WERI-Rb-1 (cell line): ENCODE measurements around the gene DNAJC30.

Source experiments
- DNase-seq: peaks from one replicate; pipeline ENCODE4 v3.0.0-alpha.2; 2020
- H3K27ac ChIP-seq: fragments of 250-450 bp; sonication (Bioruptor Pico); 2 replicates; pipeline ENCODE4 v1.5.1; 2020; ENCODE audit warnings: mild to moderate bottlenecking, moderate library complexity
- H3K27me3 ChIP-seq: fragments of 250-450 bp; sonication (Bioruptor Pico); 2 replicates; pipeline ENCODE4 v1.5.1; 2021; ENCODE audit warnings: mild to moderate bottlenecking, low read depth, moderate library complexity; ENCODE audit not compliant: insufficient read depth, severe bottlenecking
- H3K36me3 ChIP-seq: fragments of 250-450 bp; sonication (Bioruptor Pico); 2 replicates; pipeline ENCODE4 v1.5.1; 2020; ENCODE audit warnings: mild to moderate bottlenecking, moderate library complexity
- H3K4me3 ChIP-seq: 2 replicates; pipeline ENCODE4 v1.5.1; 2011; ENCODE audit warnings: low read depth, mild to moderate bottlenecking, control low read depth, low read length
- H3K9me3 ChIP-seq: fragments of 250-450 bp; sonication (Bioruptor Pico); 2 replicates; pipeline ENCODE4 v1.5.1; 2021; ENCODE audit warnings: mild to moderate bottlenecking, moderate library complexity; ENCODE audit not compliant: severe bottlenecking
- TF ChIP-seq, protein P1 (sequence below): IDR thresholded peaks from 2 replicates; pipeline ENCODE4 v1.5.1; 2011; ENCODE audit warnings: low read depth, mild to moderate bottlenecking, control low read depth, inconsistent platforms, low read length

Gene DNAJC30

DNA sequence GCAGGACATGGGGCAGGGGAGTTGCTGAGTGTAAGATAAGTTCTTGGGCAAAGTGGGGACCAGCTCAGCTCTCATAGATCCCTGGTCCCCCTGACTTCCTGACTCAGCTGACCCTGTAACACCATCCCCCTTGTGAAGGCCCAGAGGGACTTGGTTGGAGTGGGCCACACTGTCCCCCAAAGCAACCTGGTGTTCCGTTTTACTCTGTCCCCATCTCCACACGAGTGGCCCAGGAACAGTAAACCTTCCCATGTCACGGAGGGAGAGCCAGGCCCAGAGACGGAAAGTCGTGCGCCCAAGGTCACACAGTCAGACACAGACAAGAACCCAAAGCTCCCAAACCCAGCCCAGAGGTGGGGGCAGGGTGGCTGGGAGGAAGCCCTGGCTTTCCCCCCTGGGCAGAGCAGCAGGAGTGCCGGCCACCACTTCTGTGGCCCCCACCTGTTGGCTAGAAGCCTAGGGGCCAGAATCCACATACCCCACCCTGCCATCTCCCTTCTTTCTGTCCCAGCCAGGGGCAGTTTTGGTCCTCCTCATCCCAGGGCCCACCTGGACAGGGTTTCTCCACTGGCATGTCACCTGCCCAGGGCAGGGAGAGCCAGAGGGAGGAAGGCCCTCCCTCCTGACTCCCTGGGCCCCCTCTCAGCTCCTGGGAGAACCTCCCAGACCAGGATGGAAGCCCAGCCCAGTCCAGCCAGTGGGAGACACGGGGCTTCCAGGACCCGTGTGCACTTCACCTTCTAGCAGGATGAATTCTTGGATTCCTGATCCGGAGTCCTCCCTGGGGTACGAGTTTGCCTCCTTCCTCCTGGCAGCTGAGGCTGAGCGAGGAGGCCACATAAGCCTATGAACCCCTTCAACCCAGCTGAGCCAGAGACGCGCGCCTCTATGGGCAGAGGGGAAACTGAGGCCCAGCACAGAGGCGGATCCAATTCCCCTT lies 36.2 kb downstream of the DNAJC30 start:
- no peak for DNase-seq
- TF ChIP-seq, protein P1, sequence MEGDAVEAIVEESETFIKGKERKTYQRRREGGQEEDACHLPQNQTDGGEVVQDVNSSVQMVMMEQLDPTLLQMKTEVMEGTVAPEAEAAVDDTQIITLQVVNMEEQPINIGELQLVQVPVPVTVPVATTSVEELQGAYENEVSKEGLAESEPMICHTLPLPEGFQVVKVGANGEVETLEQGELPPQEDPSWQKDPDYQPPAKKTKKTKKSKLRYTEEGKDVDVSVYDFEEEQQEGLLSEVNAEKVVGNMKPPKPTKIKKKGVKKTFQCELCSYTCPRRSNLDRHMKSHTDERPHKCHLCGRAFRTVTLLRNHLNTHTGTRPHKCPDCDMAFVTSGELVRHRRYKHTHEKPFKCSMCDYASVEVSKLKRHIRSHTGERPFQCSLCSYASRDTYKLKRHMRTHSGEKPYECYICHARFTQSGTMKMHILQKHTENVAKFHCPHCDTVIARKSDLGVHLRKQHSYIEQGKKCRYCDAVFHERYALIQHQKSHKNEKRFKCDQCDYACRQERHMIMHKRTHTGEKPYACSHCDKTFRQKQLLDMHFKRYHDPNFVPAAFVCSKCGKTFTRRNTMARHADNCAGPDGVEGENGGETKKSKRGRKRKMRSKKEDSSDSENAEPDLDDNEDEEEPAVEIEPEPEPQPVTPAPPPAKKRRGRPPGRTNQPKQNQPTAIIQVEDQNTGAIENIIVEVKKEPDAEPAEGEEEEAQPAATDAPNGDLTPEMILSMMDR: no peak
- Histone ChIP-seq H3K9me3 (no peaks in the 10 kb centered on the region), H3K4me3 (no peak overlapping the region), H3K27ac (no peak overlapping the region), H3K27me3 (peaks cover 4% of the 10 kb centered on the region), H3K36me3 (no peaks in the 10 kb centered on the region)

DNA sequence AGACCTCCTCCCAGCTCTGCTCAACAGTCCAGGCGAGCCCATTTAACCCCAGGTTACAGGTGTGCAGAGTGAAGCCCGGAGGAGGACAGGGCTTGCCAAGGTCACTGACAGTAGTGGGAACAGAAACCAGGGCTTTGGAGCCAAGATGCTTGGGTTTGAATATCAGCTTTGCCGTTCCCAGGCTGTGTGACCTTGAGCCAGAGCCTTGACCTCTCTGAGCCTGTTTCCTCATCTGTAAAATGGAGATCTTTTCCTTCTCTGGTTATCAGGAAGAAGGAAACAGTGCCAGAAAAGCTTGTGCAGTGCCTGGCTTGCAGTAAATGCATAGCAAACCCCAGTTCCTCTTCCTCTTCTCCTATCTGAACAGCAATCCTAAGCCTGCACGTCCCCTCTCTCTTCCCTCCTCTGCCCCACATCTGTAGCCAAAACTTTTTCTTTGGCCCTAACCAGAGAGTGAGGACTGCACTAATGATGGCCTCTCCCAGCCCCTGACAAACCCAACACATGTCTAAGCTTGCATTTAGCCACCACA lies 37.5 kb downstream of the DNAJC30 start:
- TF ChIP-seq, protein P1: no peak
- no peak overlapping the region for H3K4me3 ChIP-seq
- DNase-seq: no peak
- H3K27me3 ChIP-seq: peaks cover 4% of the 10 kb centered on the region
- H3K36me3 ChIP-seq: no peaks in the 10 kb centered on the region
- no peaks in the 10 kb centered on the region for H3K9me3 ChIP-seq
- no peak overlapping the region for H3K27ac ChIP-seq

DNA sequence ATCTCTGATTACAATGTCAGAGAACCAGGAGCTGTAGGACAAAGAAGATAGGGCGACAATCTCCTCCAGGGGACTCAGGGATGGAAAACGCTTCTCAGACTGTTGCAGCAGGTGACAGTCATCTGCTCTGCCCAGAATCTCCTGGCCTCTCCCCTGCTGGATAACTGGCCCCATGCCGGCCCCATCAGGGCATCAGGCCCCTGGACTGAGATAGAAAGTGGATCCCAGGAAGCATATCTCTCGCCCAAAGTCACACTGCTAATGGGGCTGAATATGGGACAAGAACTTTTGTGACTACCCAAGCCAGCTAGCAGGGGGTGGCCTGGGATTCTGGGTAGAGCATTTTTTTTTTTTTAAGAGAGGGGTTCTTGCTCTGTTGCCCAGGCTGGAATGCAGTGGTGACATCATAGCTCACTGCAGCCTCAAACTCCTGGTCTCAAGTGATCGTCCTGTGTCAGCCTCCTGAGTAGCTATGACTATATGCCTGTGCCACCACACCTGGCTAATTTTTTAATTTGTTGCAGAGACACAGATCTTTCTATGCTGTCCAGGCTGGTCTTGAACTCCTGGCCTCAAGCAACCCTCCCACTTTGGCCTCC lies 38.5 kb downstream of the DNAJC30 start:
- H3K36me3 ChIP-seq: no peaks in the 10 kb centered on the region
- TF ChIP-seq, protein P1: no peak
- H3K27me3 ChIP-seq: peaks cover 4% of the 10 kb centered on the region
- DNase-seq: no peak
- H3K27ac ChIP-seq: no peak overlapping the region
- no peaks in the 10 kb centered on the region for H3K9me3 ChIP-seq
- H3K4me3 ChIP-seq: no peak overlapping the region

DNA sequence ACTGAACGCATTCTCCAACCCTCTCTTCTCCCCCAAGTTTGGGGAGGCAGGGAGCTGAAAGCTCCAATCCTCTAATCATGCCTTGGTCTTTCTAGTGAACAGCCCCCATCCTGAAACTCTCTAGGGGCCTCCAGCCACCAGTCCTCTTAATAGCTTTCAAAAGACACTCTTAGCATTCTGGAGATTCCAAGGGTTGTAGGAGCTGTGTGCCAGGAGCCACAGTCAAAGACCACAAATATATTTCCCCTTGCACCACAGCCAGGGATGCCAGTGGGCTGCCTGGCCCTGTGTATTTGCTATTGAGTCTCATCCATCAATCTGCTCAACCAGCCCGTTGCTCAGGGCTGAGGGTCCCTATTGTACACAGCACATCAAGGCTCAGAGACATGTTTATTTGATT lies 40.4 kb downstream of the DNAJC30 start:
- peaks cover under 1% of the 10 kb centered on the region for H3K27me3 ChIP-seq
- no peaks in the 10 kb centered on the region for H3K9me3 ChIP-seq
- H3K36me3 ChIP-seq: no peaks in the 10 kb centered on the region
- TF ChIP-seq, protein P1: no peak
- no peak overlapping the region for H3K27ac ChIP-seq
- DNase-seq: no peak
- no peak overlapping the region for H3K4me3 ChIP-seq

DNA sequence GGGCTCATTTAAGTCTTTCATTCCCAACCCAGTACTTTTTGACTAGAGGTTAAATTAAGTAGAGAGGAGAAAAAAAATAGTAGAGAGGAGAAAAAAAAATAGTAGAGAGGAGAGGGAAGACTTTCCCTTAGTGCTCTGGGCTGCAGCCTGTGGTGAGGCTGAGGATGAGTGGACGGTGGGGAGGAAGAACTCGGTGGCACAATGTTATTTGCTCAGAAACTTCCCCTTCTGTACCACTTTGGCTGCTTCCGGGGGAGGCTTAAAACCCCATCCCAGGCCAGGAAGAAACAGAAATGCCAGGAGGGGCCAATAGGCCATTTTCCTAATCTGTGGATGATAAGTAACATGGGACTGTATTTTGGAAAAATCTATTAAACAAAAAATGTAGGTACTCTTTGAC lies 44.3 kb downstream of the DNAJC30 start:
- Histone ChIP-seq H3K27ac (no peak overlapping the region), H3K36me3 (no peaks in the 10 kb centered on the region), H3K4me3 (no peak overlapping the region), H3K27me3 (no peaks in the 10 kb centered on the region), H3K9me3 (no peaks in the 10 kb centered on the region)
- TF ChIP-seq, protein P1: no peak
- no peak for DNase-seq
